Neural progenitor cell (in vitro differentiated cells): ENCODE data around the gene CERK. TPM values are rescaled to one million over a fixed set of nuclear protein-coding genes. Genes with fewer than 3 reads are reported as not detected.

Source experiments
- DNase-seq: peaks from one replicate; pipeline ENCODE4 v3.0.0-alpha.2; 2016; ENCODE audit warnings: low spot score
- H2AFZ ChIP-seq: fragments of 200-600 bp; sonication (generic); replicated peaks from 2 replicates; pipeline ENCODE4 v1.6.1; 2016; ENCODE audit warnings: antibody characterized with exemption
- H3F3A ChIP-seq: fragments of 200-600 bp; sonication (generic); 2 replicates; pipeline ENCODE4 v1.6.1; 2016; ENCODE audit warnings: antibody characterized with exemption, low read depth
- H3K27ac ChIP-seq: fragments of 200-600 bp; sonication (generic); 2 replicates; pipeline ENCODE4 v1.5.1; 2016; ENCODE audit warnings: mild to moderate bottlenecking
- H3K27me3 ChIP-seq: fragments of 200-600 bp; sonication (generic); 2 replicates; pipeline ENCODE4 v1.6.1; 2016; ENCODE audit warnings: mild to moderate bottlenecking, moderate library complexity
- H3K36me3 ChIP-seq: fragments of 200-600 bp; sonication (generic); 2 replicates; pipeline ENCODE4 v1.5.1; 2016
- H3K4me1 ChIP-seq: fragments of 200-600 bp; sonication (generic); 2 replicates; pipeline ENCODE4 v1.6.1; 2016; ENCODE audit warnings: mixed run types
- H3K4me2 ChIP-seq: fragments of 200-600 bp; sonication (generic); 2 replicates; pipeline ENCODE4 v1.6.1; 2016
- H3K4me3 ChIP-seq: fragments of 200-600 bp; sonication (generic); 2 replicates; pipeline ENCODE4 v1.5.1; 2016
- H3K79me2 ChIP-seq: fragments of 200-600 bp; sonication (generic); 2 replicates; pipeline ENCODE4 v1.6.1; 2016; ENCODE audit warnings: low read depth
- H3K9ac ChIP-seq: fragments of 200-600 bp; sonication (generic); 2 replicates; pipeline ENCODE4 v1.6.1; 2016
- H3K9me3 ChIP-seq: fragments of 200-600 bp; sonication (generic); 2 replicates; pipeline ENCODE4 v1.5.1; 2016; ENCODE audit warnings: low read depth
- H4K20me1 ChIP-seq: fragments of 200-600 bp; sonication (generic); 2 replicates; pipeline ENCODE4 v1.6.1; 2016; ENCODE audit warnings: low read depth
- H3K27ac Mint-ChIP-seq: 3 replicates; pipeline ENCODE4 v1.8.0; 2021; ENCODE audit warnings: mixed read lengths
- H3K27me3 Mint-ChIP-seq: 2 replicates; pipeline ENCODE4 v1.8.0; 2022; ENCODE audit warnings: low read depth, mild to moderate bottlenecking, inconsistent platforms, moderate library complexity, mixed read lengths; ENCODE audit not compliant: insufficient read depth
- H3K36me3 Mint-ChIP-seq: 3 replicates; pipeline ENCODE4 v1.8.0; 2021; ENCODE audit warnings: mixed read lengths
- H3K4me1 Mint-ChIP-seq: 3 replicates; pipeline ENCODE4 v1.8.0; 2021; ENCODE audit warnings: mixed read lengths
- H3K4me3 Mint-ChIP-seq: 3 replicates; pipeline ENCODE4 v1.8.0; 2021; ENCODE audit warnings: mild to moderate bottlenecking, moderate library complexity, mixed read lengths
- H3K9me3 Mint-ChIP-seq: 3 replicates; pipeline ENCODE4 v1.8.0; 2020; ENCODE audit warnings: mixed read lengths
- CTCF ChIP-seq: fragments of 200-600 bp; sonication (generic); IDR thresholded peaks from 2 replicates; pipeline ENCODE4 v1.5.1; 2017; ENCODE audit warnings: antibody characterized with exemption, mild to moderate bottlenecking
- EZH2 ChIP-seq: fragments of 200-600 bp; sonication (generic); IDR thresholded peaks from 2 replicates; pipeline ENCODE4 v1.6.1; 2017; ENCODE audit warnings: antibody characterized with exemption, mild to moderate bottlenecking, moderate library complexity
- EZH2phosphoT487 ChIP-seq: fragments of 200-600 bp; sonication (generic); IDR thresholded peaks from 2 replicates; pipeline ENCODE4 v1.6.1; 2017; ENCODE audit warnings: antibody characterized with exemption
- total RNA-seq: library from RNA; depleted of rRNA; stranded (reverse); fragments of >200 nt; gene quantifications from 2 replicates; pipeline ENCODE4 v1.2.3, GENCODE V29; 2015; ENCODE audit warnings: low replicate concordance

Gene CERK
- total RNA-seq, 1 donor from 2014 or later: 53.6 TPM

GRCh38 chr22:46703996-46704370 is 34.1 kb downstream of the CERK start:
- Histone ChIP-seq H2AFZ (no peak overlapping the region), H4K20me1 (peaks cover 5% of the 10 kb centered on the region), H3K27me3 (no peaks in the 10 kb centered on the region), H3K27ac (no peak overlapping the region), H3K9me3 (no peaks in the 10 kb centered on the region), H3K9ac (no peak overlapping the region), H3K36me3 (no peaks in the 10 kb centered on the region), H3K4me2 (no peak overlapping the region), H3K4me1 (no peaks in the 10 kb centered on the region), H3K79me2 (no peaks in the 10 kb centered on the region), H3K4me3 (no peak overlapping the region), H3F3A (no peaks in the 10 kb centered on the region)
- H3K9me3 Mint-ChIP-seq: no peaks in the 10 kb centered on the region
- no peaks in the 10 kb centered on the region for H3K27me3 Mint-ChIP-seq
- DNase-seq: no peak
- H3K4me1 Mint-ChIP-seq: peaks cover 13% of the 10 kb centered on the region
- H3K27ac Mint-ChIP-seq: no peak overlapping the region
- peaks cover 39% of the 10 kb centered on the region for H3K36me3 Mint-ChIP-seq
- no peak overlapping the region for H3K4me3 Mint-ChIP-seq
- TF ChIP-seq EZH2phosphoT487 (no peak), CTCF (no peak), EZH2 (no peak)

DNA sequence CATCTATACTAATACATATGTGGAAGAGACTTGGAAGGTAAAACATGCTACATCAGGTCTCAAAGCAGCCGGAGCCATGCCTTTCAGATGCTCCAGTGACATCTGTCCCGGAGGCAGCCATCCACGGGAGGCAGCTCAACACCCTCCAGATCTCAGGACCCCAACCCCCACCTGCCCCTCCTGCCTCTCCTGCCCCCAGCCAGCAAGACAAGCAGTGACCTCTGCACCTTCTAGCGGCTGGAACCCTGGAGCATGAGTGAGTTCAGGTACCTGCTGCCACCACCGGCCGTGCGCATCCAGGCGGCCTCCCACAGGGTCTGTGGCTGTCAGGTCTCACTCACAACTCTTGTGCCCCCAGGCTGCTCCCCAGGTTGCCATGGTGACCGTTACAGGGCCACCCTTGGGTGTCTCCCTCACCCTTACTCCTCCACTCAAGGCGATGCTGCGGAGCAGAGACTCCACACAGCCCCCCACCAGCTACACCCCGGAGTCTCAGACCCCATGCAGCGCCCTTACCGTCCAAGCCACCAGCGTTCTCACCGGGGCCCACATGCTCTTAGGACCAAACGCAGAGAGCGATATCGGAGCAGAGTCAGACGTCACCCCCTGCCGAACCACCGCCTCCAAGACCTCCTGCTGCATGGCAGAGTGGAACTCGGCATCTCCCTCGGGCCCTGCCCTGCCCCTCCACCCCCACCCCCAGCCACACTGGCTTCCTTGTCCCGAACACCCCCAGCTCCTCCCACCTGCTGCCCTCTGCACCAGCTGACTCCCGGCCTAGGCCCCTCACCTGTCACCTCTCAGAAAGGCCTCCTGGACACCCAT is 34.7 kb downstream of the CERK start:
- no peak overlapping the region for H2AFZ ChIP-seq
- no peak overlapping the region for H3K4me3 ChIP-seq
- DNase-seq: no peak
- H3K4me2 ChIP-seq: no peak overlapping the region
- H3K36me3 ChIP-seq: no peaks in the 10 kb centered on the region
- H3K4me1 Mint-ChIP-seq: peaks cover 13% of the 10 kb centered on the region
- no peak overlapping the region for H3K9ac ChIP-seq
- H3K4me3 Mint-ChIP-seq: peak overlapping the region; percentile 30
- H3K27me3 Mint-ChIP-seq: no peaks in the 10 kb centered on the region
- peaks cover 5% of the 10 kb centered on the region for H4K20me1 ChIP-seq
- H3K4me1 ChIP-seq: no peaks in the 10 kb centered on the region
- no peaks in the 10 kb centered on the region for H3K79me2 ChIP-seq
- no peaks in the 10 kb centered on the region for H3F3A ChIP-seq
- peaks cover 39% of the 10 kb centered on the region for H3K36me3 Mint-ChIP-seq
- no peak for TF ChIP-seq EZH2phosphoT487
- TF ChIP-seq CTCF: no peak
- TF ChIP-seq EZH2: no peak
- H3K9me3 ChIP-seq: no peaks in the 10 kb centered on the region
- H3K27ac ChIP-seq: no peak overlapping the region
- no peak overlapping the region for H3K27ac Mint-ChIP-seq
- no peaks in the 10 kb centered on the region for H3K27me3 ChIP-seq
- no peaks in the 10 kb centered on the region for H3K9me3 Mint-ChIP-seq

DNA sequence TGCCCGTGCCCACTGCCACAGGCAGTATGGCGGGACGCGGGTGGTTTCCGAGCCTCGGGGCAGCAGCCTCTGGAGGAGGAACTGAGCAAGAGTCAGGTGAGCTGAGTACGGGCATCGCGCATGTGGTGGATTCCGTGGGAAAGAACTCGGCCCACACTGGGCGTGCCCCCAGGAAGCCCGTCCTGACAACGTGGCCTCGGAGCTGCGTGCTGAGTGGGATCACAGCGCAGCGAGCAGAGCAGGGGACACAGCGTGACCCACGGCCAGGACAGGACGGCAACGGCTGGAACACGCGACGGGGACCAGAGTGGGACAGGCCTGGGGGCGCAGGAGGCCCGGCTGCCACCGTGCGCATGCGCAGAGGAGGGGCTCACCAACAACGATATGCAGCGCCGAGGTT is 36.8 kb downstream of the CERK start:
- no peaks in the 10 kb centered on the region for H3K27me3 ChIP-seq
- H3K4me2 ChIP-seq: no peak overlapping the region
- H3K9ac ChIP-seq: no peak overlapping the region
- no peak overlapping the region for H3K27ac ChIP-seq
- H3K4me1 ChIP-seq: no peaks in the 10 kb centered on the region
- H3K79me2 ChIP-seq: no peaks in the 10 kb centered on the region
- no peak overlapping the region for H2AFZ ChIP-seq
- Mint-ChIP-seq H3K27me3 (no peaks in the 10 kb centered on the region), H3K27ac (no peak overlapping the region), H3K4me1 (peaks cover 13% of the 10 kb centered on the region), H3K36me3 (peaks cover 29% of the 10 kb centered on the region), H3K9me3 (no peaks in the 10 kb centered on the region), H3K4me3 (no peak overlapping the region)
- H3K36me3 ChIP-seq: no peaks in the 10 kb centered on the region
- H4K20me1 ChIP-seq: peaks cover 5% of the 10 kb centered on the region
- no peak overlapping the region for H3K4me3 ChIP-seq
- H3F3A ChIP-seq: no peaks in the 10 kb centered on the region
- no peak for DNase-seq
- no peak for TF ChIP-seq EZH2
- no peak for TF ChIP-seq EZH2phosphoT487
- no peak for TF ChIP-seq CTCF
- H3K9me3 ChIP-seq: no peaks in the 10 kb centered on the region
